ENCODE measurements around the gene MYZAP. TPM values are rescaled to one million over a fixed set of nuclear protein-coding genes. Genes with fewer than 3 reads are reported as not detected.

MYZAP gene
- total and polyA plus RNA-seq, 2 experiments from 2014 or later = 1.0 to 1.5 TPM

DNA sequence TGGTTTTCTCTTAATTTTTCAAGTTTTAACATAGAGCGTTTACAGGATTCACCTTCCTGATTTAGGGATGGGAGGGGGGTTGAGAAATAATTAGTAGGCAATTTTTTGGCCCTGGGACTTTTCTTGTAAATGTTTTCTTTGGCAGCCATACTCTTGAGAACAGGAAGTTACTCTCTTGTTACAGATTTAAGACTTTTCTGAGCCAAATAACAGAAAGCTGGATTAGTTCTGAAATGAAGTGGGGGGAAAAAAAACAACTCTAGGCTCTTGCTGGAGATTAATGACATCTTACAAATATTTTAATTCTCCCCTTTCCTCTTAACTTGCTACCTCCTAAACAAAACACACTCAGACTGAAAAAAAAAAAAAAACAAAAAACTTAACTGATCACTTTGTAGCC, 101.0 kb downstream of the MYZAP start (continued):
- TF ChIP-seq, protein P1, sequence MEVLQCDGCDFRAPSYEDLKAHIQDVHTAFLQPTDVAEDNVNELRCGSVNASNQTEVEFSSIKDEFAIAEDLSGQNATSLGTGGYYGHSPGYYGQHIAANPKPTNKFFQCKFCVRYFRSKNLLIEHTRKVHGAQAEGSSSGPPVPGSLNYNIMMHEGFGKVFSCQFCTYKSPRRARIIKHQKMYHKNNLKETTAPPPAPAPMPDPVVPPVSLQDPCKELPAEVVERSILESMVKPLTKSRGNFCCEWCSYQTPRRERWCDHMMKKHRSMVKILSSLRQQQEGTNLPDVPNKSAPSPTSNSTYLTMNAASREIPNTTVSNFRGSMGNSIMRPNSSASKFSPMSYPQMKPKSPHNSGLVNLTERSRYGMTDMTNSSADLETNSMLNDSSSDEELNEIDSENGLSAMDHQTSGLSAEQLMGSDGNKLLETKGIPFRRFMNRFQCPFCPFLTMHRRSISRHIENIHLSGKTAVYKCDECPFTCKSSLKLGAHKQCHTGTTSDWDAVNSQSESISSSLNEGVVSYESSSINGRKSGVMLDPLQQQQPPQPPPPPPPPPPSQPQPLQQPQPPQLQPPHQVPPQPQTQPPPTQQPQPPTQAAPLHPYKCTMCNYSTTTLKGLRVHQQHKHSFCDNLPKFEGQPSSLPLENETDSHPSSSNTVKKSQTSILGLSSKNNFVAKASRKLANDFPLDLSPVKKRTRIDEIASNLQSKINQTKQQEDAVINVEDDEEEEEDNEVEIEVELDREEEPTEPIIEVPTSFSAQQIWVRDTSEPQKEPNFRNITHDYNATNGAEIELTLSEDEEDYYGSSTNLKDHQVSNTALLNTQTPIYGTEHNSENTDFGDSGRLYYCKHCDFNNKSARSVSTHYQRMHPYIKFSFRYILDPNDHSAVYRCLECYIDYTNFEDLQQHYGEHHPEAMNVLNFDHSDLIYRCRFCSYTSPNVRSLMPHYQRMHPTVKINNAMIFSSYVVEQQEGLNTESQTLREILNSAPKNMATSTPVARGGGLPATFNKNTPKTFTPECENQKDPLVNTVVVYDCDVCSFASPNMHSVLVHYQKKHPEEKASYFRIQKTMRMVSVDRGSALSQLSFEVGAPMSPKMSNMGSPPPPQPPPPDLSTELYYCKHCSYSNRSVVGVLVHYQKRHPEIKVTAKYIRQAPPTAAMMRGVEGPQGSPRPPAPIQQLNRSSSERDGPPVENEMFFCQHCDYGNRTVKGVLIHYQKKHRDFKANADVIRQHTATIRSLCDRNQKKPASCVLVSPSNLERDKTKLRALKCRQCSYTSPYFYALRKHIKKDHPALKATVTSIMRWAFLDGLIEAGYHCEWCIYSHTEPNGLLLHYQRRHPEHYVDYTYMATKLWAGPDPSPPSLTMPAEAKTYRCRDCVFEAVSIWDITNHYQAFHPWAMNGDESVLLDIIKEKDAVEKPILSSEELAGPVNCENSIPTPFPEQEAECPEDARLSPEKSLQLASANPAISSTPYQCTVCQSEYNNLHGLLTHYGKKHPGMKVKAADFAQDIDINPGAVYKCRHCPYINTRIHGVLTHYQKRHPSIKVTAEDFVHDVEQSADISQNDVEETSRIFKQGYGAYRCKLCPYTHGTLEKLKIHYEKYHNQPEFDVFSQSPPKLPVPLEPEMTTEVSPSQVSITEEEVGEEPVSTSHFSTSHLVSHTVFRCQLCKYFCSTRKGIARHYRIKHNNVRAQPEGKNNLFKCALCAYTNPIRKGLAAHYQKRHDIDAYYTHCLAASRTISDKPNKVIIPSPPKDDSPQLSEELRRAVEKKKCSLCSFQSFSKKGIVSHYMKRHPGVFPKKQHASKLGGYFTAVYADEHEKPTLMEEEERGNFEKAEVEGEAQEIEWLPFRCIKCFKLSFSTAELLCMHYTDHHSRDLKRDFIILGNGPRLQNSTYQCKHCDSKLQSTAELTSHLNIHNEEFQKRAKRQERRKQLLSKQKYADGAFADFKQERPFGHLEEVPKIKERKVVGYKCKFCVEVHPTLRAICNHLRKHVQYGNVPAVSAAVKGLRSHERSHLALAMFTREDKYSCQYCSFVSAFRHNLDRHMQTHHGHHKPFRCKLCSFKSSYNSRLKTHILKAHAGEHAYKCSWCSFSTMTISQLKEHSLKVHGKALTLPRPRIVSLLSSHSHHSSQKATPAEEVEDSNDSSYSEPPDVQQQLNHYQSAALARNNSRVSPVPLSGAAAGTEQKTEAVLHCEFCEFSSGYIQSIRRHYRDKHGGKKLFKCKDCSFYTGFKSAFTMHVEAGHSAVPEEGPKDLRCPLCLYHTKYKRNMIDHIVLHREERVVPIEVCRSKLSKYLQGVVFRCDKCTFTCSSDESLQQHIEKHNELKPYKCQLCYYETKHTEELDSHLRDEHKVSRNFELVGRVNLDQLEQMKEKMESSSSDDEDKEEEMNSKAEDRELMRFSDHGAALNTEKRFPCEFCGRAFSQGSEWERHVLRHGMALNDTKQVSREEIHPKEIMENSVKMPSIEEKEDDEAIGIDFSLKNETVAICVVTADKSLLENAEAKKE (CRISPR knock-in tag; IDR thresholded peaks at IDR 0.05) = no peak
- TF ChIP-seq JUNB (IDR thresholded peaks at IDR 0.05; ENCODE audit: unreplicated experiment) (no peak), NANOG (IDR thresholded peaks at IDR 0.05; ENCODE audit: borderline replicate concordance) (no peak), ZNF331 (CRISPR knock-in tag; IDR thresholded peaks at IDR 0.05; ENCODE audit: low read depth) (no peak)

DNA sequence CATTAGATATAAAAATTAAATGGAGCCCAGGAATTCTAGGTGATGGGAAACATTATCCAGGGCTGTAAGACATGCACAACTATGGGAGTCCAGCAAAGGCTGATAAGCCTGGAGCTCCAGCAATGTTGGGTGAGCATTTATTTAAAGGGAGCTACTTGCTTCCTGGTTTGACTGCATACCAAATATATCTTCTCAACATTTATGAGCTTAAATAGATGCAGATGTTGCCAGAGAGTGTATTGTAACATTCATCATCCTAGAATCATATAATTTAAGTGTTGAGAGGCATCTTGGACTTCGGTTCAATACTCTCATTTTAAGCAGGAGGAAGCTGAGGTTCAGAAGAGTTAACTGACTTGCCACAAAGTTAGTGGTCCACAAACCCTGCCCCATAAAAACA, 102.6 kb downstream of the MYZAP start:
- no peak overlapping the region for H3K27ac ChIP-seq (ENCODE audit: low read depth)
- no peaks in the 10 kb centered on the region for H3F3A ChIP-seq (replicated peaks; ENCODE audit: low read depth)
- no peaks in the 10 kb centered on the region for H3K79me2 ChIP-seq (replicated peaks; ENCODE audit: insufficient read depth)
- H3K27ac Mint-ChIP-seq = no peak overlapping the region
- no peak overlapping the region for H3K4me2 ChIP-seq
- H2AFZ ChIP-seq = no peak overlapping the region
- H4K20me1 ChIP-seq (replicated peaks; ENCODE audit: insufficient read depth) = no peaks in the 10 kb centered on the region
- no peaks in the 10 kb centered on the region for H3K27me3 Mint-ChIP-seq (ENCODE audit: insufficient read depth, low read depth, poor library complexity)
- H3K36me3 Mint-ChIP-seq (ENCODE audit: low read depth) = no peaks in the 10 kb centered on the region
- no peak for DNase-seq (ENCODE audit: low spot score)
- H3K4me3 ChIP-seq = no peak overlapping the region
- H3K27me3 ChIP-seq (ENCODE audit: insufficient read depth) = no peaks in the 10 kb centered on the region
- no peak for ATAC-seq
- no peak overlapping the region for H3K4me3 Mint-ChIP-seq
- H3K4me1 ChIP-seq (ENCODE audit: insufficient read depth) = no peaks in the 10 kb centered on the region
- H3K9me2 ChIP-seq (ENCODE audit: insufficient read depth) = no peaks in the 10 kb centered on the region
- no peaks in the 10 kb centered on the region for H3K4me1 Mint-ChIP-seq
- H3K9me3 Mint-ChIP-seq = no peaks in the 10 kb centered on the region
- no peaks in the 10 kb centered on the region for H3K36me3 ChIP-seq (ENCODE audit: insufficient read depth)
- no peak for TF ChIP-seq EZH2 (IDR thresholded peaks at IDR 0.05; ENCODE audit: low read depth, unreplicated experiment)
- TF ChIP-seq, protein P2, sequence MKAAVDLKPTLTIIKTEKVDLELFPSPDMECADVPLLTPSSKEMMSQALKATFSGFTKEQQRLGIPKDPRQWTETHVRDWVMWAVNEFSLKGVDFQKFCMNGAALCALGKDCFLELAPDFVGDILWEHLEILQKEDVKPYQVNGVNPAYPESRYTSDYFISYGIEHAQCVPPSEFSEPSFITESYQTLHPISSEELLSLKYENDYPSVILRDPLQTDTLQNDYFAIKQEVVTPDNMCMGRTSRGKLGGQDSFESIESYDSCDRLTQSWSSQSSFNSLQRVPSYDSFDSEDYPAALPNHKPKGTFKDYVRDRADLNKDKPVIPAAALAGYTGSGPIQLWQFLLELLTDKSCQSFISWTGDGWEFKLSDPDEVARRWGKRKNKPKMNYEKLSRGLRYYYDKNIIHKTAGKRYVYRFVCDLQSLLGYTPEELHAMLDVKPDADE (IDR thresholded peaks at IDR 0.05) = no peak
- no peak for TF ChIP-seq ZNF114 (CRISPR knock-in tag; IDR thresholded peaks at IDR 0.05)
- TF ChIP-seq, protein P1 (CRISPR knock-in tag; IDR thresholded peaks at IDR 0.05) = no peak
- TF ChIP-seq STAT1 (IDR thresholded peaks at IDR 0.05; ENCODE audit: unreplicated experiment) = no peak
- no peak for TF ChIP-seq POLR2AphosphoS5 (IDR thresholded peaks at IDR 0.05; ENCODE audit: low read depth)
